Middle frontal gyrus (tissue), 1 donor: ENCODE measurements around the gene PRR15L.
"Not testable (repeated sequence)": the region's sequence is repeated elsewhere in the genome, so short reads cannot be mapped to it uniquely, and the experiment has no call there.

Source experiments
- DNase-seq: peaks from one replicate; pipeline ENCODE4 v3.0.0-alpha.2; 2015; ENCODE audit warnings: low spot score; ENCODE audit errors: extremely low spot score

PRR15L gene, protein sequence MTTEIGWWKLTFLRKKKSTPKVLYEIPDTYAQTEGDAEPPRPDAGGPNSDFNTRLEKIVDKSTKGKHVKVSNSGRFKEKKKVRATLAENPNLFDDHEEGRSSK

DNA sequence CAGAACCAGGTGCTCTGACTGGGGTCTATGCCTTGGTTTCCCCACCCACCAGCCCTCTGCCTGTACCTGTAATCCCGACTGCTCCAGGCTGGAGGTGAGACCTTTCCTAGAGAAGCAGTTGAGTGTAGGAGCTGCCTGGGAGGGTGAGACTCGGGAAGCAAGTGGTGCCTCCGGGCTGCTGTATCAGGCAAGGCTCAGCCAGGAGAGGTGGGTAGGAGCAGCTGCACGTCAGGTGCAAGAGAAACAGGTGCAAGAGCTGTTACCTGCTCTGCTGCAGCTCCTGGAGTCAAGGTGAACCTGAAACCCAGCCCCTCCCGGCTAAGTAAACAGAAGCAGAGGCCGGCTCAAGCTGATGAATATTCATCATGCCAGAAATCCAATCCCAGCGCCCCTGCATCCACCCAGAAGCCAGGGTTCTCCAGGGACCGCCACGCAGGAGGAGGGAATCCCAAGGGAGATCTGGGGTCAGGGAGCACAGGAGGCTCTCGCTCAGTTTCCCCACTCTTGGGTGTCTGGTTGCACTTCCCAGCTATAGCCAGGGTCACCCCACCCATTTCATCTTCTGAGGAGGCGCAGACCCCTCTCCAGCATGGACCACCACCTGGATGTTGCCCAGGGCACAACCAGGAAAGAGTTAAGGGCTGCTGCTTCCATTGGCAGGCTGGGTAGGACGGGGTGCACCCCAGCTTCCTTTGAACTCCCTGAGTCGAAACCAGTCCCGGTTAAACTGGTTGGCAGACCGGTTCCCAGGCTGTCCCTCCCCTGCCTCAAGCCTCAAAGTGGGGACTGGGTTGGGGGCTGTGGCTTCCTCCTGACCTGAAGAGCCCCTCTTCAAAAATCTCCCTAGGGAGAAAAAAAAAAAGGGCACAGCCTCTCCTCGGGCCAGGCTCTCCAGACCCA, at the start of gene PRR15L:
PRR15L (minus strand) TSS at position 293 of the 900 bp plus-strand sequence. CDS start 4,649 bp downstream, outside the sequence.
- no peak for DNase-seq

DNA sequence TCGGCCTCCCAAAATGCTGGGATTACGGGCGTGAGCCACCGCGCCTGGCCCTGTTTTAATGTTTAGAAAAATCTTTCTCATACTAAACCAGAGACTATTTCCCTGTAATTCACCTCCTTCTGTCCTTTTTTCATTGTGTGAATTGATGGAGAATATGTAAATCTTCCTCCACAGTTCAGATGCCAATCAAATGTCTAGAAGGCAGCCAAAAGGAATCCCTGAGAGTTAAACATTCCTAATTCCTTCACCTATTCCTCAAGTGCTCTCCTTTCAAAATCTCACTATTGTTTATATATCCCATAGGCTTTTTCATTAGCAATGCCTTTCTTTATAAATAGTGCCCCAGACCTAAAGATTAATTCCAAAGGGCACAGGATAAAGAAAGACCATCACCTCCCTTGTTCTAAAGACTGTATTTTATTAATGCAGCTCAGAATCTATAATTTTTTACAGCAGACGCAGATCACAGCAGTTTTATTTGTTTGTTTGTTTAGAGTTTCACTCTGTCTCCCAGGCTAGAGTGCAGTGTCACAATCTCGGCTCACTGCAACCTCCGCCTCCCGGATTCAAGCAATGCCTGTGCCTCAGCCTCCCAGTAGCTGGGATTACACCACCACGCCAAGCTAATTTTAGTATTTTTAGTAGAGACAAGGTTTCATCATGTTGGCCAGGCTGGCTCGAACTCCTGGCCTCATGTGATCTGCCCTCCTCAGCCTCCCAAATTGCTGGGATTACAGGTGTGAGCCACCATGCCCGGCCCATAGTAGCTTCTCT, 49.4 kb upstream of the PRR15L start:
- no peak for DNase-seq

DNA sequence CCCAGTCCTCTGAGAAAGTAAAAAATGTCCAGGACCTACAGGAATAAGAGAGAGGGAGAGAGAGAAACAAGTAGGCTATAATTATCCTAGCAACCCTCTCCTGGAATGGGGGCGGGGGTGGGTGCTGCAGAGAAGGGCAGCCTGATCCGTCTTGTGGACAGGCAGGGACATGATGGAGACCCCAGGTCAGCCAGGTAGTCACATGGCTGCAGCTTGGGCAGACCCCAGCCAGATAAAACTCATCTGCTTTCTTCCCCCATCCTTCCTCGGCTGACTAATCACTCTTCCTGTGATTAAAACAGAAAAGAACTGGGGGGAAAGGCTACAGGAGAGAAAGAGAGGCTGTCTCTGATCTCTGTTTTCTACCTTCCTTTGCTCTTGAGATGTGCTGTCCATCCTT, 47.3 kb upstream of the PRR15L start:
- no peak for DNase-seq

DNA sequence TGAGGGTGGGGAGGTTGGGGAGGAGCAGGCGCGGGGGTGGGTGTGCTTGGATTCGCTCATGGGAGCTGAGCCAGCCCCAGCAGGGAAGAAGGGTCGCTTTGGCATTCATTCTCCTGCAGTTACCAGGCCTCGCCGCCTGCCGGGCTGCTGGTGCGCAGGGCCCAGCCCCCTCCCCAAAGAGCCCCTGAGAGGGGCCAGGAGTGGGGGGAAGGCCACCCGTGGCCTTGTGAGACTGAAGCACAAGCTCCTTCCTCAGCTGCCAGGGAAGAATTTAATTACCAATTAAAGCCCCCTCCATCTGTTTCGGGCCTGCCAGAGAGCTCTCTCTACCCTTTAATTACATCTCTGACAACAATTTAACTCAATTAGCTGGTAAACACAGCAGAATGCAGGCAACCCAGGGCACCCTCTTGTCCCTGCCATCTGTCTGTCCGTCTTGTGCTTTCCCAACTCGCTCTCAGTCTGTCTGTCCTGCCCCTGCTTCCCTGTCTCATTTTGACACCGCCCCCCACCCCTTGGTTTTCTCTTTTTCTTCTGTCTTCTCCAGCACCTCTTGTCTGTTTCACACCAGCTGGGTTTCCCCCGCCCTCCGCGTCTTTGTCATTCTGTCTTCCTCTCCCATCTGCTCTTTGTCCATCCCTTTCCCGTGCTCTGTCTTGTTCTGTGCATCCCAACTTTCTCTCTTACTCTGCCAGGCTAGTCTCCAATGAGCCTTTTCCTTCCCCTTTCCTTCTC, 45.9 kb upstream of the PRR15L start:
- DNase-seq: no peak

DNA sequence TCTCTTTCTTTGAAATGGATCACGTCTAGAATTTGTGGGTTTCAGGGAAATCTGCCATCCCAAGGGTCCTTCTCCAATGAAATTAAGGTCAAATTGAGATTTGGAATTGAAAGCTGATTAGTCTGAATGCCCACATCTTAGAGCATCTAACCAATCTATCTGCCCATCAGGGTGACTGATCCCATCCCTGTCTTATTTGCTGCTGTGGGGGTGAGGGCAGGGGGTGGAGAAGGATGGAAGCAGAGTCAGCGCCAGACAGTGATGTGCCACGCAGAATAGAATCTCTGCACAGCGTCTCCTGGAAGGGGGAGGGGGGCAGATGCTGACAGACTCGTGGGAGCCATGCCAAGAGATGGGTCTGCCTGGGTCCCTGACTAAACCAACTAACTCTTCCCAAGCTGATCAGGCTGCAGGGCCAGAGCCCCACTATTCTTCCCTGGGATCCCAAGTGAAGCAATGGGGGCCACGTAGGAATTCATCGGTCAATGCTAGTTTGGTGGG, 45.3 kb upstream of the PRR15L start:
- DNase-seq: no peak

DNA sequence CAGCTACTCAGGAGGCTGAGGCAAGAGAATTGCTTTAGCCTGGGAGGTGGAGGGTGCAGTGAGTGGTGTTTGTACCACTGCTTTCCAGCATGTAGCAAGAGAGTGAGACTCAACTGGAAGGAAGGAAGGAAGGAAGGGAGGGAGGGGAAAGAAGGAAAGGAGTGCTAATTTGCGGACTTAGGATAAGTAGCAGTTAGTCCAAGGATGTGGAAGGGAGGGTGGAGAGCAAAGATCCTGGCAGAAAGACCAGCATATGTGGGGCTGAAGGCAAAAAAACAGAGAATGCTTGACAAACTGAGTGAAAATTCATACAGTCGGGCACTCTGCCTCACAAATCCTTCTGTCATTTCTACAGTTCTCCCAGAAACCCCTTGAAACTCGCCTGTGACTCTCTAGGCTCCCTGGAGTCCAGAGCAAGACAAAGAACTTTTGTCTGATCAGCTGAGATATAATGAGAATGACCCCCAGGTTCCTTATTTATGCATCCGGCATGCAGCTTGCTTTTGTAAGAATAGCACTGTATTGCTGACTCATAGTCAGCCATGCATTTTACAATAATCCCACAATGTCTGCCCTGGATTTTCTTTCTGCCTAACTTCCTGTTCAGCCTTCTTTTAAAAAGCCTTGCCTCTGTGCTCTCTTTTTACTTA, 44.7 kb upstream of the PRR15L start:
- DNase-seq: no peak

DNA sequence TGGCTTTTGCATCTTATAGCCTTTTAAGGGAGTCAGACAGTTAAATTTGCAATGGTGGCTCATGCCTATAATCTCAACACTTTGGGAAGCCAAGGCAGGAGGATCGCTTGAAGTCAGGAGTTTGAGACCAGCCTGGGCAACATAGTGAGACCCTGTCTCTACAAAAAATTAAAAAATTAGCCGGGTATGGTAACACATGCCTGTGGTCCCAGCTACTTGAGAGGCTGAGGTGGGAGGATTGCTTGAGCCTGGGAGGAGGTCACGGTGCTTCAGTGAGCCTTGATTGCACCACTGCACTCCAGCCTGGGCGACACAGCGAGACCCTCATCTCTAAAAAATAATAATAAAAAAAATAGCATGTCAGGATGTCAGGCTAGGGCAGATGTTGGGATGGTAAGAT, 44.0 kb upstream of the PRR15L start:
- not testable (repeated sequence) for DNase-seq

DNA sequence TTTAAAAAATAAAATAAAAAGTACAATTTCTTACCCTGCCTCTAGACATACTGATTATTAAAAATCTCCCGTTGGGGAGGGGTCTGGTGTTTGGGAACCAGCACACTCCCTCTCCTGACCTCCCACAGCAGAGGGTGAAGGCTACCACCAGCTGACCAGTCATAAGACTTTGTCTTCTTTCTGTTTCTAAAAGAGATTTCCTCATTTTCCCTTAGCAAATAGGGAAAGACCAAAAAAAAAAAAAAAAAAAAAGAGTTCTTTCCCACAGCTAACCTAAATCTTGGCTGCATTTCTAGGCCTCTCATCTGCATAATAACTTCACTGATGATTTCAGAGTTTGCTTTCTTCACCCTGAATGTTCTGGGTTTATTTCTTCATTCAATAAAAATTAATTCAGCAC, 43.5 kb upstream of the PRR15L start:
- no peak for DNase-seq

DNA sequence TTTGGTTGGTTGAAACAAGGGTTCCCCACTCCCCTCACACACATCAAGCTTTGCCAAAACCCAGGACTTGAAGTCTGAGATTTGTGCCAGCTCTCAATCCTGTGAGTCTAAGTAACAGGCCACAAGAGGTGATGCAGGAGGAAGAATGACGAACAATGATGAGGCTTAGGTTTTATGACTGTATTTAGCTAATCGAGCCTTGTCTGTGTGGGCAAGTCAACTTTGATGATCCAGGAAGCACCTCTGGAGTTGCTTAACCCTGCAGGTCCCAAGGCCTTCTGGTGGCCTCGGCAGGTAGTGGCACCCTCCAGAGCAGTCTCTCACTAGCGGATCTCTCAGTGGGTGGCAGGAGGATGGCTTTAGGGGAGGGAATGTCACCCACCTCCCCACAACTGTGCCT, 41.9 kb upstream of the PRR15L start:
- no peak for DNase-seq

DNA sequence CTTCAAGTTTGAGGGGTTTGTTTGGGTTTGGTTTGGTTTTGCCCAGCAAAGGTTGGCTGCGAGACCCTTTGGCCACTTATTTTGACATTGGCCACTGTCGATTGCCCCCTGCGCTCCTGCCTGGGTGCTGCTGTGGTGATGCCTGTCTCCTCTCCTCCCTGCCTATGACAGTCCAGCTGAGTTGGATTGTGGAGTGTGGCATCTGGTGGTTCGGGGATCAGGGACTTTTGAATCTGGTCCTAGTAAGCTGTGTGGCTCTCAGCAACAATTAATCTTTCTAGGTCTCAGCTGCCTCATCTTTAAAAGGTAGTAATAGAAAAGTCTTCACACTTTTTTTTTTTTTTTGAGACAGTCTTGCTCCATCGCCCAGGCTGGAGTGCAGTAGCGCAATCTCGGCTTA, 40.4 kb upstream of the PRR15L start:
- DNase-seq: no peak

DNA sequence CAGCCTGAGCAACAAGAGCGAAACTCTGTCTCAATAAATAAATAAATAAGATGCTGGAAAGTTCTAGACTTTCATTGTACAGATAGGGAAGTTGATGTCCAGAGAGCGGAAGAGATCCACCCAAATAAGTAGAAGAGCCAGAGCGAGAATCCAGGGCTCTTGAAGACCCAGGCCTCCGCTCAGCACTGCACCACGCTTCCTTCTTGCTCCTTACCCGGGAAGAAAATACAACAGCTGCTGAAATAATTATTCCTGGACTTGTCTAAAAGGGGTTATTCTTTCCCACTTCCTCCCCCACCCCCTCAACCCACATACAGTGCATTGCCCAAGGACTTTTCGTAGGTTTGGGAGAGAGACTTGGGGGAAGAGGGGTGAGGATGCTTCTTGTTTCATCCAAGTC, 39.9 kb upstream of the PRR15L start:
- no peak for DNase-seq

DNA sequence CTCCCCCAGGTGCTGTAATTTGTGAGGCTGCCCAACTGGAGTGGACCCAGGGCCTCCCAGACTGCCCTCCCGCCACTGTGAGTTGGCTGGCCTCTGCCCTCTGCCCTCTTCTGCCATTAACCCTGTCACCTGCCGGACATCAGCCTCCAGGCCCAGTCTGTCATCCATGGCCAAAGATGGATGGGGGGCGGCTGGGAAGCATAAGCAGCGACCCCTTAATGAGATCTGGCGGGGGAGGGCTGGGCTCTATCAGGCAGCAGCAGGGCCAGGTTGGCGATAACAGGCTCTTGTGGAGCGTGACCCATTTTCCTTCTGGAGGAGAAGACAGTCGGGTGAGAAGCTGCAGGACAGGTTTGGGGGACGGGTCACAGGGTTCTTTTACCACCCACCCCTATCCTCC, 38.5 kb upstream of the PRR15L start:
- no peak for DNase-seq

DNA sequence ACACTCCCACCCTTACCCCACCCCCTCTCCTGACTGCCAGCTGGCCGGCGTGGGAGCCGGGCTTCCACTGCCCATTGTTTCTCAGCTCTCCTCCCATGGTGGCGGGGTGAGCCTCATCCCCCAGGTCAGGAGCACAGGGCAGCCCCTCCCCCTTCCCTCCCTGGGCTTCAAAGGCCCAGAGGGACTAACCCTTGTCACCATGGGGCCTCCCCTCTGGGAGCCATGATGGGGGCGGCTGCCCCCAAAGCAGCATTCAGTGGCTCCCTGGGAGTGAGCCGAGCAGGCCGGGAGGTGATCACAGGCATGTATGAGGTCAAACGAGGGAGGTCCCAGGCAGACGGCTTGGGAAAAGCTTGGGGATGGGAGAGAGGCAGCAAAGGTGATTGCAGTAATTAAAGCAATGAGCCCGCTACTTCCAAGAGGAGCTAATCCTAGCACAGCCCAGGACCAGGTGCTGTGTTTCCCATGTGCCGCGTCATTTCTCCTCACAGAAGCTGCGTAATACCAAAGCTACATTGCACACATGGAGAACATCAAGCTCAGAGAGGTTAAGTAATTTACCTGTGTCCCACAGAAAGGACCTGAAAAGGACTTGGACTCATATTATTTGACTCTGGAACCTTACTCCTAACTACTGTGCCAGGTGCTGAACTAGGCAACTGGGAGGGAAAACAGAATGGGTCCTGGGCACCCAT, 37.7 kb upstream of the PRR15L start:
- no peak for DNase-seq

DNA sequence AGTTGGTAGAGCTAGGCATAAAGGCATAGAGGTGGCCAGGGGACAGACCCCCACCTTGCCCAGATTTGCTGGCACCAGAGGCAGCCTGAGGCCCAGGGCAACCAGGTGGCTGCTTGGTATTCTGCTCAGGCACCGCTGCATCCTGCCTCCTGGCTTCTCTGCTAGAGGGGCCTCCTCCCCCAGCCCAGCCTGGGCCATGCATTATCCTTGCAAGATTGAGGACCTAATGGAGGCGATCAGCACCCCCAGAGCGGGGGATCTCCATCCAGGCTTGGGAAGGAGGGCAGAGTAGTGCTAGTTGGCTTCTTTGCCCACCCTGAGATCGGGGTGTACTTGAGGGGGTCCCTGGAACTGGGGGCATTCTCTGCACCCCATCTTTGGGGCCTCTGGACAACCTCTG, 37.0 kb upstream of the PRR15L start:
- DNase-seq: no peak

DNA sequence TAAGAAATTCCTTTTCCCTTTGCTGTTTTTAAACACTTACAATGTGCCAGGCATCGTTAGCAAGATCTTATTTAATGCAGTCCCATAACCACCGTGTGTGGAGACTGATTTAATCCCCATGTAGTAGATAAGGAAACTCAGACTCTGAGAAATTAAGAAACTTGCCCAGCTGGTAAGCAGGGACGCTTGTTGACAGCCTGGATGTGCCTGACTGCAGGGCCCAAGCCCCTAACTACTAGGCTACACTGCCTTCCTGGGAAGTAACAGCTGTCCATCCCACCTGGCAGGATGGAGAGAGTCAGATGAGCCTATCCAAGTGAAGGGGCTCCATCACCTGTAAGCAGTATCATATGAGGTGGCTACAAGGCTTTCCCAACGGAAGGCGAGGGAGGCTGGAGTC, 36.3 kb upstream of the PRR15L start:
- DNase-seq: no peak

DNA sequence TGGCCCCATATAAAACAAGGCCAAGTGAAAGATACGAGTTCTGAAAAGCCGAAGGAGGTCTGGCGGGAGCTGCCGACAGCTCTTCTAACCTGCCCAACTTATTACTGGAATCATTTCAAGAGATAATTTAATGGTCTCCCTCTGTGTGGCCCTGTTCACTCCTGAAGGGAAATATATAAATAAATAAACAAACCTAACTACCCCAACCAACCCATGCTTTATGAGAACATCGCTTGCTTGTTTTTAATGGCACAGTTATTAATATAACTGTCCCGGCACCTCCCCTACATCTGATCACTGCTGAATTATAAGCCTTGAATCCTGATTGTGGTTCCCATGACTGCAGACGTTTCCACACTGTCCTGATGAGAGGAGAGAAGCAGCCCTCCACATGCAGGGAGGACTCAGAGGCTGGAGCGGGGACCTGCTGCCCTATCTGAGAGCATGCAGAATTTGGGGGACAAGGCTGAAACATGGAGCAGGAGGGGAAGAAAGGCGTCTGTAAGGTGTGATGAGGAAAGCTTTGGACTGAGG, 35.4 kb upstream of the PRR15L start:
- DNase-seq: no peak

DNA sequence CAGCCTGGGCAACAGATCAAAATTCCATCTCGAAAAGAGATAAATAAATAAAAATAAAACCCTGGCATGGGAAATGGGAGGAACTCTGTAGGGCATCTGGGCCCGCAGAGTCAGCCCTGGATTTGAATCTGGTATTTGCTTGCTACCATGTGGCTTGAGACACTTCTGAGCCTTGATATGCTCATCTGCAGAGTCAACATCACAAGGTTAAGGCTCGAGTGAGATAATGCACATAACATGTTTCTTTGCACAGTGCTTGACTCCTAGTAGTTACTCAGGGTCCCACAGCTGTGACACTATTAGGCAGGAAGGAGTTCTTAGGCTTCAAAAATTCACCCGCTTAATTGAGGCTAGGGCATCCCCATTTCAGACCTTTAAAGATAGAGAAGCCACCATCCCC, 34.5 kb upstream of the PRR15L start:
- no peak for DNase-seq

DNA sequence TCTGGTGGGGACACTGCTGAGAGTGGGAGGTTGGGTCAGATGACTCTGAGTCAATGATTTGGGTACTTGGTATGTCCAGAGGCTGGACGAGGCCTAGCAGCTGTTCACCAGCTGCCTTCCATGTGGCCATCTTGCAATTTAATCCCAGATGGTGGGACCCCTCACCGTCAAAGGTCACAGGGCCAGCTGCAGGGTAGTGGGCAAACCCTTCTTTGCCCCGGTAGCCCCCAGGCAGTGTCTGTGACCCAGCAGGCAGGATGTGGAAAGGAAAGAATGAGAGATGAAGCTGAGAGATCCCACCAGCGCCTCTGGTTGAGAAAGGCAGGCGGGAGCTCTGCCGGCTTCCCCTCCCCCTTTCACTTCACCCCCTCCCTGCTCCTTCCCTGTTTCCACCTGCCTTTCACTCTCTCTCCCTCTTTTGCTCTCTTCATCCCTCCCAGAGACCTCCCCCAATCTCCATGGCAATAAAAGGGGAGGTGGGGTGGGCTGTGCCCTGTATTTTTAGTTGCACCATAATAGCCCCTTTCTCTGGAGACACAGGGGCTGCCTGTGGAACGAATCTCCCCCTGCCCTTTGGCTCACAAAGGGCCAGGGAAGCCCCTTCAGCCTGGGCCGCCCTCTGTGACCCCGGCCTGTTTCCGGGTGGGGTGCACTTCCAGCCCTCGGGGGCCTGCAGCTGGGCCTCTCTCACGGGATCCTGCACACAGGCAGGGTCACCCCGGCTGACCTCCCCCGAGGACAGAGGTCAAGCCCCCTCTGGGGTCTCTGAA, 33.5 kb upstream of the PRR15L start:
- DNase-seq: no peak

DNA sequence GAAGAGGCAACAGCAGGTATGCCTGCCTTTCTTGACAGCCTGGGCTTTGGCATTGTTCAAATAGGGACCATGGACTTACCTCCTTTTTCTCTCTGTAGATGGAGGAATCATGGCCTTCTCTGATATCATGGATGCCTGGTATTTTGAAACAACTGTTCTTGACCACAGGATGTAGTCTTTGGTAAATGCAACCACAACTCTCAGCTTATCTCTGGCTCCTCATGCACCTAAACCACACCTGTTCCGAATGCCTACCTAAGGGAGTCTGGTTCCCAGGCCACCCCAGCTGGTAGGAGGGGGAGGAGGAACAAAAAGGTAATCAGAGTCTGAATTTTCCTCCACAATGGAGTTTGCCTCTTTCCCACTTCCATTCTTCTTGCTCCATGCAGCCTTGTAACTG, 32.0 kb upstream of the PRR15L start:
- no peak for DNase-seq
